Activated CD4-positive, alpha-beta memory T cell treated with anti-CD3 and anti-CD28 coated beads, Interleukin-2, amount 10 ng/mL, durations not matched to agents 7 days and 5 days (primary cell): ENCODE measurements around the gene LYPD4. TPM values are rescaled to one million over a fixed set of nuclear protein-coding genes. Genes with fewer than 3 reads are reported as not detected.

Experiments
- CTCF ChIA-PET: fragments of 350-600 bp; sonication (Branson Sonifier 250); formaldehyde crosslinking; loops from one replicate; lab custom pipeline; 2021; ENCODE audit warnings: antibody characterized with exemption, inconsistent platforms; lab: Charles Lee
- POLR2A ChIA-PET: fragments of 350-600 bp; sonication (Branson Sonifier 250); formaldehyde crosslinking; loops from one replicate; lab custom pipeline; 2021; ENCODE audit warnings: antibody characterized with exemption; lab: Charles Lee
- DNase-seq: peaks from one replicate; pipeline ENCODE4 v3.0.0-alpha.2; 2020
- H3K27ac Mint-ChIP-seq: one replicate; pipeline ENCODE4 v1.8.0; 2021; ENCODE audit warnings: mild to moderate bottlenecking, mixed read lengths
- H3K27me3 Mint-ChIP-seq: one replicate; pipeline ENCODE4 v1.8.0; 2021; ENCODE audit warnings: mixed read lengths
- H3K36me3 Mint-ChIP-seq: one replicate; pipeline ENCODE4 v1.8.0; 2021; ENCODE audit warnings: low read depth, mixed read lengths
- H3K4me1 Mint-ChIP-seq: one replicate; pipeline ENCODE4 v1.8.0; 2021; ENCODE audit warnings: mixed read lengths
- H3K4me3 Mint-ChIP-seq: one replicate; pipeline ENCODE4 v1.8.0; 2021; ENCODE audit warnings: mild to moderate bottlenecking, mixed read lengths
- H3K9me3 Mint-ChIP-seq: one replicate; pipeline ENCODE4 v1.8.0; 2021; ENCODE audit warnings: mixed read lengths
- total RNA-seq, 2 experiments: library from RNA; stranded (reverse); gene quantifications; one replicate each; pipeline ENCODE4 v1.2.3, GENCODE V29; 2021

Gene LYPD4
- total RNA-seq, 2 experiments from 2014 or later = not detected

- CTCF ChIA-PET = interaction anchor here (0.6 to 1.6 kb wide), 2 partner anchors 11 to 61 kb away, joined by 3 to 4 read pairs; no protein-coding TSS in a partner anchor
- no peaks in the 10 kb centered on the region for H3K4me1 Mint-ChIP-seq
- no peak for DNase-seq
- no peak overlapping the region for H3K27ac Mint-ChIP-seq
- peaks cover 11% of the 10 kb centered on the region for H3K27me3 Mint-ChIP-seq
- POLR2A ChIA-PET = no interaction called here
- no peaks in the 10 kb centered on the region for H3K9me3 Mint-ChIP-seq
- H3K4me3 Mint-ChIP-seq = no peak overlapping the region
- H3K36me3 Mint-ChIP-seq = no peaks in the 10 kb centered on the region
These were observed 638 bp upstream of the LYPD4 start for GRCh38 chr19:41845051-41845590.

- POLR2A ChIA-PET = no interaction called here
- DNase-seq = no peak
- Mint-ChIP-seq H3K4me3 (no peak within 1 kb of the TSS), H3K4me1 (no peaks in the 10 kb centered on the region), H3K27me3 (peaks cover 13% of the 10 kb centered on the region), H3K9me3 (no peaks in the 10 kb centered on the region), H3K27ac (no peak within 1 kb of the TSS), H3K36me3 (no peaks in the 10 kb centered on the region)
- CTCF ChIA-PET = interaction anchor here (0.6 to 1.6 kb wide), 2 partner anchors 10 to 61 kb away, joined by 3 to 4 read pairs; no protein-coding TSS in a partner anchor
These were observed 343 bp upstream of the LYPD4 start, which contains the start of gene DMRTC2 for GRCh38 chr19:41845001-41845050. Gene DMRTC2 (plus strand): TSS chr19:41845042. CDS start chr19:41847429, 2,387 bp downstream.

DNA sequence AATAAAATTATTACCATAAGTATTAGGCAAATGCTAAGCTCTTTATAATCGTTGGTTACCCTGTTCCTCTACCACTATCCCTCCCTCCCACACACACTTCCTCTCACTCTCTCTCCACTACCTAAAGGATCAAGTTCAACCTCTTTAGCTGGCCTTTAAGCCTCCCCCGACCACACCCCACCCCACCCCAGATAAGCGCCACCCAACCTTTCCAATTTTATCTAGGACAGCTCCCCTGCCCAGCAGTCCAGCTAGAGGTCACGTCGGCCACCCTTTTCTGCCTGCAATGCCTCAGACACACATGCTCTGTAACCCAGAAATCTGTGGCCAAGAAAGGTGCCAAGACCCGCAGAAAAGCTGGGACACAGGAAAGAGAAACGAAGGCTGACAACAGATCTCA lies 1.1 kb downstream of the LYPD4 start:
- no peak for DNase-seq
- Mint-ChIP-seq H3K27ac (no peak overlapping the region), H3K4me3 (no peak overlapping the region), H3K27me3 (peaks cover 20% of the 10 kb centered on the region), H3K9me3 (no peaks in the 10 kb centered on the region), H3K4me1 (no peaks in the 10 kb centered on the region), H3K36me3 (no peaks in the 10 kb centered on the region)
- ChIA-PET POLR2A (no interaction called here), CTCF (interaction anchor here (0.9 to 1.6 kb wide), 2 partner anchors 9 to 16 kb away, joined by 3 to 4 read pairs; no protein-coding TSS in a partner anchor)

GRCh38 chr19:41839211-41839610 lies 5.3 kb downstream of the LYPD4 start:
- H3K36me3 Mint-ChIP-seq = no peaks in the 10 kb centered on the region
- no peaks in the 10 kb centered on the region for H3K4me1 Mint-ChIP-seq
- ChIA-PET CTCF (interaction anchor here (1.2 kb wide), 1 partner anchor 196 kb away, joined by 5 read pairs; no protein-coding TSS in a partner anchor), POLR2A (no interaction called here)
- no peaks in the 10 kb centered on the region for H3K9me3 Mint-ChIP-seq
- no peak overlapping the region for H3K4me3 Mint-ChIP-seq
- no peak for DNase-seq
- peaks cover 32% of the 10 kb centered on the region for H3K27me3 Mint-ChIP-seq
- H3K27ac Mint-ChIP-seq = no peak overlapping the region

DNA sequence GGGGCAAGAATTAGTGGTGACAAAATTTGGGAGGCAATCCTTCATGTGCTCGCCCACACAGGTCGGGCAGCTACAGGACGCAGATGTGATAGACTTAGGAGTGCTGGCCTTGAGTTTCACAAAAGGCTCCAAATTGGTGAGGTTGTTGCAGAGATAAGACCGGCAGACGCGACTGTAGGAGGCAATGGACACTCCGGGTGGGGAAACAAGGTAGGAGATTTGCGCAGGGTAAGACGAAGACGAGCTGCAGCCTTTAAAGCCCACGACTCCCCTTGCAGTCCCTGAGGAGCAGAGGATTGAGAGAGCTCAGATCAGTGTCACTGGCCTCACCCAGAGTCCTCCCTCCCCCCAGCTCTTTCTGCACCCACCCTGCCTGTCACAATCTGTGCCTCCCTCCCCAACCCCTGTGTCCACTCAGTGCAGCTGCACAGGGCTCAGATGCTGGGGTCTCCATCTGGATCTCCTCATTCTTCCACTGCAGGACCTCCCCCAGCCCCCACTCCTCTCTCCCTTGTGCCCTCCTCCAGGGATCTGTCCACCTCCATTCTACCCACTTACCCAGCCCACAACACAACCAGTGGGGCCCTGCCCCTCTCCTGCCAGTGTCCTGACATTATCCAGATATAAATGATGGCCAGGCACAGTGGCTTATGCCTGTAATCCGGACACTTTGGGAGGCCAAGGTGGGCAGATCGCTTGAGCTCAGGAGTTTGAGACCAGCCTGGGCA lies 6.3 kb downstream of the LYPD4 start:
- ChIA-PET CTCF (no interaction called here), POLR2A (interaction anchor here (1.0 kb wide), 1 partner anchor 11 kb away, joined by 3 read pairs; no protein-coding TSS in a partner anchor)
- Mint-ChIP-seq H3K36me3 (no peaks in the 10 kb centered on the region), H3K27ac (no peak overlapping the region), H3K9me3 (no peaks in the 10 kb centered on the region), H3K27me3 (peaks cover 27% of the 10 kb centered on the region), H3K4me1 (no peaks in the 10 kb centered on the region), H3K4me3 (no peak overlapping the region)
- DNase-seq = no peak

DNA sequence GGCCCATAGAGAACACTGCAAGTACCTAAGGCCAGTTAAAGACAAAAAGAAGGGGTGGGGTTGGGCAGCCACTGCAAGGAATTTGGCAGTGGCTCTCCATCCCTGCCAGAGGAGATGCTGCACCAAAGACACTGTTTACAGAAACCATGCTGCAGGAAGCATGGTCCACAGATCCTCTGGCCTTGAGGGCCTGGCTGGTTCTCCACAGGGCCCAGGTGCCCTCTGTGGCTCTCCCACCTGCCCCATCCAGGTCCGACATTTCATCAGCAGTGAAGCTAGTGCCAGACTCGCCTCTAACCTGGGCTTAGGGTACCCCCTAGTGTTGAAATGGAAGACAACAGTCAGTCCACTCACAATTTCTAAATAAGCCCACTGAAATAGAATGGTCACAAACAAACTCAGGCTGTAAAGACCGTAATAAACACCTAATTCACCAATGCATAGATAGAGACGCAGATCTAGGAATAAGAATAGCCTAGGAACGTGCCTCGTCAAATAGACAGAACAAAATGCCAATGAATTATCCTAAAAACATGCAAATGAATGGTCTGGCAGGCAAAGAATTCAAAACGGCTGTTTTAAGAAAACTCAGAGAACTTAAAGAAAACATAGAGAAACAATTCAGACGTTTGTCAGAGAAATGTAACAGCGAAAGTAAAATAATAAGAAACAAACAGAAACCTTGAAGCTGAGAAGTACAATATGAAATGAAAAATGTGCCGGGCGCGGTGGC lies 23.3 kb downstream of the LYPD4 start:
- no peaks in the 10 kb centered on the region for H3K36me3 Mint-ChIP-seq
- H3K4me1 Mint-ChIP-seq = peaks cover 3% of the 10 kb centered on the region
- peak; percentile 47 for DNase-seq
- ChIA-PET POLR2A (interaction anchor here (0.6 to 1.1 kb wide), 3 partner anchors 28 to 30 kb away, joined by 3 to 5 read pairs (median 3); no protein-coding TSS in a partner anchor), CTCF (interaction anchor here (0.6 to 3.5 kb wide), 8 partner anchors 26 to 382 kb away, joined by 3 to 37 read pairs (median 4); no protein-coding TSS in a partner anchor)
- no peak overlapping the region for H3K27ac Mint-ChIP-seq
- peaks cover 32% of the 10 kb centered on the region for H3K27me3 Mint-ChIP-seq
- no peaks in the 10 kb centered on the region for H3K9me3 Mint-ChIP-seq
- no peak overlapping the region for H3K4me3 Mint-ChIP-seq

GRCh38 chr19:41816761-41817160 lies 27.7 kb downstream of the LYPD4 start:
- DNase-seq = no peak
- ChIA-PET POLR2A (no interaction called here), CTCF (interaction anchor here (0.6 kb wide), 1 partner anchor 77 kb away, joined by 5 read pairs; no protein-coding TSS in a partner anchor)
- Mint-ChIP-seq H3K27ac (no peak overlapping the region), H3K36me3 (no peaks in the 10 kb centered on the region), H3K9me3 (no peaks in the 10 kb centered on the region), H3K27me3 (peaks cover 17% of the 10 kb centered on the region), H3K4me3 (no peak overlapping the region), H3K4me1 (peaks cover 3% of the 10 kb centered on the region)

- POLR2A ChIA-PET = no interaction called here
- DNase-seq = no peak
- no peaks in the 10 kb centered on the region for H3K36me3 Mint-ChIP-seq
- H3K4me1 Mint-ChIP-seq = no peaks in the 10 kb centered on the region
- no peak overlapping the region for H3K4me3 Mint-ChIP-seq
- CTCF ChIA-PET = no interaction called here
- no peaks in the 10 kb centered on the region for H3K9me3 Mint-ChIP-seq
- peaks cover 7% of the 10 kb centered on the region for H3K27me3 Mint-ChIP-seq
- H3K27ac Mint-ChIP-seq = no peak overlapping the region
These were observed 29.2 kb downstream of the LYPD4 start for GRCh38 chr19:41815301-41815700.

GRCh38 chr19:41813911-41814310 lies 30.6 kb downstream of the LYPD4 start:
- Mint-ChIP-seq H3K36me3 (no peaks in the 10 kb centered on the region), H3K9me3 (no peaks in the 10 kb centered on the region), H3K4me3 (no peak overlapping the region), H3K27ac (no peak overlapping the region), H3K4me1 (no peaks in the 10 kb centered on the region), H3K27me3 (peaks cover 6% of the 10 kb centered on the region)
- ChIA-PET CTCF (no interaction called here), POLR2A (no interaction called here)
- DNase-seq = no peak

GRCh38 chr19:41811981-41812380 lies 32.5 kb downstream of the LYPD4 start:
- POLR2A ChIA-PET = no interaction called here
- no peaks in the 10 kb centered on the region for H3K9me3 Mint-ChIP-seq
- CTCF ChIA-PET = interaction anchor here (1.1 to 1.4 kb wide), 4 partner anchors 11 to 59 kb away, joined by 3 to 7 read pairs (median 4); no protein-coding TSS in a partner anchor
- H3K4me1 Mint-ChIP-seq = no peaks in the 10 kb centered on the region
- H3K27me3 Mint-ChIP-seq = peaks cover 3% of the 10 kb centered on the region
- H3K27ac Mint-ChIP-seq = no peak overlapping the region
- H3K4me3 Mint-ChIP-seq = no peak overlapping the region
- no peak for DNase-seq
- H3K36me3 Mint-ChIP-seq = no peaks in the 10 kb centered on the region

GRCh38 chr19:41811036-41811435 lies 33.4 kb downstream of the LYPD4 start:
- H3K27ac Mint-ChIP-seq = no peak overlapping the region
- DNase-seq = no peak
- H3K27me3 Mint-ChIP-seq = peaks cover 3% of the 10 kb centered on the region
- no peaks in the 10 kb centered on the region for H3K9me3 Mint-ChIP-seq
- CTCF ChIA-PET = interaction anchor here (1.2 kb wide), 1 partner anchor 16 kb away, joined by 3 read pairs; no protein-coding TSS in a partner anchor
- no peaks in the 10 kb centered on the region for H3K4me1 Mint-ChIP-seq
- H3K36me3 Mint-ChIP-seq = no peaks in the 10 kb centered on the region
- no peak overlapping the region for H3K4me3 Mint-ChIP-seq
- POLR2A ChIA-PET = no interaction called here

DNA sequence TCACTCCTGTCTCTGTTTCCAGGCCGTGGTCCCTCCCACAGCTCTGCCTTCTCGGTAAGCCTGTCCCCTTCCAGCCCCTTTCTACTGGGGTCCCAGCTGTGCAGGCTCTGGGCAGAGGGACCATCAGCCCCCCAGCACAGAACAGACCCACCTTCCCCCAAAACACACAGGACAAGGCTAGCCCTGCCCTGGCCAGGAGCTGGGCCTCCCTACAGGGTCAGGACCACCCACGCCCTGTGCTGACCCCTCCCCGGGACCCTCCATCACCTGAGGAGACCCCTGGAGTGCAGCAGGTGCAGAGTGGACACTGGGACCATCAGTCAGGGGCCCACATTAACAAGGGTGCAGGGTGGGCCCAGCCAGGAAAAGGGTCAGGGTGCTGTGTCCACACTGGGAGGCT lies 34.2 kb downstream of the LYPD4 start:
- no peak overlapping the region for H3K4me3 Mint-ChIP-seq
- POLR2A ChIA-PET = no interaction called here
- H3K27me3 Mint-ChIP-seq = peaks cover 7% of the 10 kb centered on the region
- H3K36me3 Mint-ChIP-seq = no peaks in the 10 kb centered on the region
- no peak overlapping the region for H3K27ac Mint-ChIP-seq
- no peaks in the 10 kb centered on the region for H3K4me1 Mint-ChIP-seq
- DNase-seq = no peak
- no peaks in the 10 kb centered on the region for H3K9me3 Mint-ChIP-seq
- CTCF ChIA-PET = interaction anchor here (1.2 kb wide), 1 partner anchor 15 kb away, joined by 3 read pairs; no protein-coding TSS in a partner anchor
